K562 (cell line): ENCODE measurements around the gene RGL2. TPM values are rescaled to one million over a fixed set of nuclear protein-coding genes. Genes with fewer than 3 reads are reported as not detected.
A peak's percentile ranks its signal among the peaks of the same experiment; 100 is the strongest.

ENCODE experiments used
- CBFA2T2 ChIP-seq: fragments of 450-650 bp; conservative IDR thresholded peaks from 2 replicates; pipeline ENCODE4 v1.6.1; 2017; ENCODE audit warnings: mild to moderate bottlenecking
- CBX5 ChIP-seq: IDR thresholded peaks from 2 replicates; pipeline ENCODE4 v1.6.1; 2014; ENCODE audit warnings: low read depth, borderline replicate concordance
- DMBX1 ChIP-seq: fragments of 250-450 bp; sonication (Bioruptor Pico); IDR thresholded peaks from 2 replicates; pipeline ENCODE4 v1.8.0; 2022; ENCODE audit warnings: inconsistent platforms, mild to moderate bottlenecking, moderate library complexity, borderline replicate concordance
- HDAC8 ChIP-seq: fragments of 450-650 bp; IDR thresholded peaks from 2 replicates; pipeline ENCODE4 v1.6.1; 2016; ENCODE audit warnings: mild to moderate bottlenecking, missing genetic modification characterization, moderate library complexity, missing compliant biosample characterization
- HEY1 ChIP-seq: fragments of 250-450 bp; sonication (Bioruptor Pico); IDR thresholded peaks from 2 replicates; pipeline ENCODE4 v1.5.0; 2020; ENCODE audit warnings: mild to moderate bottlenecking, moderate library complexity, borderline replicate concordance
- MAZ ChIP-seq, 2 experiments: fragments of 450-650 bp in 1 of 2; sonication (generic) in 1 of 2; formaldehyde crosslinking; IDR thresholded peaks in 1 of 2; conservative IDR thresholded peaks in 1 of 2; 2 replicates each; pipeline versions ENCODE4 v1.4.0 to v1.5.0; 2020; ENCODE audit warnings: mild to moderate bottlenecking in 1 of 2, missing genetic modification reagents in 1 of 2
- NCOA2 ChIP-seq, 2 experiments: fragments of 450-650 bp; IDR thresholded peaks; 2 replicates each; pipeline ENCODE4 v1.6.1; 2018; ENCODE audit warnings: mild to moderate bottlenecking in 2 of 2, moderate library complexity in 1 of 2; ENCODE audit not compliant: partially characterized antibody in 2 of 2
- NFIX ChIP-seq: fragments of 250-450 bp; sonication (Bioruptor Pico); IDR thresholded peaks from 2 replicates; pipeline ENCODE4 v1.4.0; 2020; ENCODE audit warnings: low read depth, mild to moderate bottlenecking, moderate library complexity
- SAP30 ChIP-seq: fragments of 200-600 bp; sonication (generic); IDR thresholded peaks from 2 replicates; pipeline ENCODE4 v1.6.1; 2012; ENCODE audit warnings: borderline replicate concordance, low read depth, mild to moderate bottlenecking, moderate library complexity, low read length, control low read depth, inconsistent platforms; ENCODE audit not compliant: insufficient read depth, poor library complexity, severe bottlenecking
- SIX5 ChIP-seq, 2 experiments: IDR thresholded peaks; 2 replicates each; pipeline ENCODE4 v1.6.1; 2011; ENCODE audit warnings: low read length in 2 of 2, borderline replicate concordance in 1 of 2, low read depth in 1 of 2, mild to moderate bottlenecking in 1 of 2, moderate library complexity in 1 of 2; ENCODE audit not compliant: insufficient read depth in 1 of 2
- SMAD3 ChIP-seq: fragments of 450-650 bp; formaldehyde crosslinking; conservative IDR thresholded peaks from 2 replicates; pipeline ENCODE4 v1.4.0; 2020; ENCODE audit warnings: mild to moderate bottlenecking
- SNIP1 ChIP-seq: fragments of 450-650 bp; IDR thresholded peaks from 2 replicates; pipeline ENCODE4 v1.7.1; 2017; ENCODE audit warnings: low read depth, mild to moderate bottlenecking
- SRSF9 ChIP-seq: fragments of 200-400 bp; formaldehyde crosslinking; IDR thresholded peaks from 2 replicates; pipeline ENCODE4 v1.6.1; 2017; ENCODE audit warnings: low read depth, low read length, borderline replicate concordance
- THRAP3 ChIP-seq: fragments of 450-650 bp; IDR thresholded peaks from 2 replicates; pipeline ENCODE4 v1.6.1; 2016; ENCODE audit warnings: mild to moderate bottlenecking, inconsistent platforms, borderline replicate concordance
- THRB ChIP-seq: fragments of 450-650 bp; formaldehyde crosslinking; conservative IDR thresholded peaks from 2 replicates; pipeline ENCODE4 v1.4.0; 2022; ENCODE audit warnings: mild to moderate bottlenecking, missing genetic modification characterization
- ZNF212 ChIP-seq: fragments of 450-650 bp; formaldehyde crosslinking; IDR thresholded peaks from 2 replicates; pipeline ENCODE4 v1.4.0; 2020; ENCODE audit warnings: mild to moderate bottlenecking
- ZNF77 ChIP-seq: fragments of 250-450 bp; sonication (Bioruptor Pico); IDR thresholded peaks from 2 replicates; pipeline ENCODE4 v1.5.0; 2020
- polyA plus RNA-seq, 8 experiments: library from polyadenylated mRNA; depleted of rRNA in 4 of 8; stranded (reverse) in 5 of 8; unstranded in 3 of 8; fragments of >200 nt; fragmentation: Nextera tagmentation in 2 of 8; fragmentation: Illumina TruSeq in 1 of 8; extraction: Ambion mirVana in 2 of 8; extraction: Trizol in 1 of 8; gene quantifications; 2 replicates each; pipeline versions ENCODE4 v1.2.1 to v1.2.3, GENCODE V29; 2011 to 2014; ENCODE audit warnings: inconsistent platforms in 1 of 8, missing spikeins in 1 of 8
- total RNA-seq, 7 experiments: library from RNA; depleted of rRNA in 6 of 7; stranded (reverse); fragments of >200 nt in 6 of 7; fragmentation: Illumina TruSeq in 2 of 7; extraction: Trizol in 2 of 7; gene quantifications; 2 replicates each; pipeline versions ENCODE4 v1.2.1 to v1.2.3, GENCODE V29; 2011 to 2021; ENCODE audit warnings: low replicate concordance in 1 of 7
- TF ChIP-seq, protein P1 (sequence below): fragments of 200-800 bp; sonication (Bioruptor generic); IDR thresholded peaks from 2 replicates; pipeline ENCODE4 v1.6.1; 2017; ENCODE audit warnings: missing genetic modification characterization, missing compliant biosample characterization
- TF ChIP-seq, protein P2 (sequence below): fragments of 250-450 bp; sonication (Bioruptor Pico); IDR thresholded peaks from 2 replicates; pipeline ENCODE4 v1.8.0; 2022; ENCODE audit warnings: inconsistent platforms
- TF ChIP-seq, protein P3 (sequence below): sonication (generic); formaldehyde crosslinking; IDR thresholded peaks from 2 replicates; pipeline ENCODE4 v1.8.1; 2022; ENCODE audit warnings: missing genetic modification reagents

RGL2 gene
- total and polyA plus RNA-seq, 9 of the 15 experiments (the other 6 are each of a cell fraction or from before 2014, with no cell fraction given) = 1.8 to 57.1 (median 19.5) TPM

DNA sequence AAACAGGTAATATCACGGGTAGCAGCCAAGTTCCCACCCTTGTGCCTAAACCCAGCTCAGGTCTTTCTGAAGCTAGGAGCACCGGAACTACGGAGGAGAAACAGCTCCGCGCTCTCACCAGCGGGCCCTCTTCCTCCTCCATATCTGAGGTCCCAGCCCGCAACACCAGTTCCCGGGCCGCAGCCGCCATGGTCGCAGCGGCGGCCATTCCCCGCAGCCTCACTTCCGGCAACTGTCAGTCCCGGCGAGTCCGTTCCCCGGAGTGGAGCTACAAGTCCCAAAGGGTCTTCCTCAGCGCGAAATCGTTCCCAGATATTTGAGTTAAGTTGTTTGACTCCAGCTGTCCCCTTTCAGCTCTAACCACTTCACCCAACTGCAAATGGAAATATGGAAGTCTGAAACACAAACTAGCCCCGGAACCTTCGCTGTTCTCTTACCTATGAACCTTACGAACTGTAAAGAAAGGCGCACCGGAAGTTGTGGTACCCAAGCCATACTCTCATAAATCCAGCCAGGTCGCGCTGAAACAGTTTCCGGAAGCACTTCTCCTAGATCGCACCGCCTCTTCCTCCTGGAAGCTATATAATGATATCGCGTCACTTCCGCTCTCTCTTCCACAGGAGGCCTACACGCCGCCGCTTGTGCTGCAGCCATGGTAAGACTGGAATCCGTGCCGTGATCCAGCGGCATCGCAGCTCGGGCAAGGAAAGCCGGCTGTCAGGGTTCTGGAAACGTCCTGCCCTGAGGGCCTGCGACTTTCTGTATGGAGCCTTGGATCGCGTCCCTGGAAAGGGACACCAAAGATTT is 27.1 kb downstream of the RGL2 start, which contains the start of the genes RPS18 and VPS52 (continued):
- TF ChIP-seq MAZ (CRISPR knock-in tag; conservative IDR thresholded peaks at IDR 0.05 in 1 of 2, IDR thresholded peaks at IDR 0.05 in 1 of 2) (peak; percentile 61 to 71), SNIP1 (no peak), SRSF9 (no peak), NFIX (CRISPR knock-in tag) (no peak), NCOA2 (IDR thresholded peaks at IDR 0.05; ENCODE audit: partially characterized antibody in 2 of 2) (no peak), HEY1 (CRISPR knock-in tag) (peak; percentile 13; the same call in 1 of the 2 replicates), DMBX1 (CRISPR knock-in tag) (peak; percentile 75), ZNF212 (CRISPR knock-in tag) (no peak), CBFA2T2 (no peak), THRB (CRISPR knock-in tag) (0 out of 2 replicates have a peak, but pooled peaks have one; percentile 29), SIX5 (IDR thresholded peaks at IDR 0.05; ENCODE audit: borderline replicate concordance in 1 of 2, insufficient read depth in 1 of 2, low read depth in 1 of 2, low read length in 2 of 2) (peak; percentile 40 to 49; a peak in 3 of 4 replicates), CBX5 (no peak), SMAD3 (CRISPR knock-in tag) (peak; percentile 70), ZNF77 (CRISPR knock-in tag) (no peak), SAP30 (peak; percentile 97), HDAC8 (peak; percentile 81), THRAP3 (no peak; the same call in 1 of the 2 replicates)
- TF ChIP-seq, protein P1, sequence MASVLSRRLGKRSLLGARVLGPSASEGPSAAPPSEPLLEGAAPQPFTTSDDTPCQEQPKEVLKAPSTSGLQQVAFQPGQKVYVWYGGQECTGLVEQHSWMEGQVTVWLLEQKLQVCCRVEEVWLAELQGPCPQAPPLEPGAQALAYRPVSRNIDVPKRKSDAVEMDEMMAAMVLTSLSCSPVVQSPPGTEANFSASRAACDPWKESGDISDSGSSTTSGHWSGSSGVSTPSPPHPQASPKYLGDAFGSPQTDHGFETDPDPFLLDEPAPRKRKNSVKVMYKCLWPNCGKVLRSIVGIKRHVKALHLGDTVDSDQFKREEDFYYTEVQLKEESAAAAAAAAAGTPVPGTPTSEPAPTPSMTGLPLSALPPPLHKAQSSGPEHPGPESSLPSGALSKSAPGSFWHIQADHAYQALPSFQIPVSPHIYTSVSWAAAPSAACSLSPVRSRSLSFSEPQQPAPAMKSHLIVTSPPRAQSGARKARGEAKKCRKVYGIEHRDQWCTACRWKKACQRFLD (CRISPR knock-in tag) = peak; percentile 96
- TF ChIP-seq, protein P2, sequence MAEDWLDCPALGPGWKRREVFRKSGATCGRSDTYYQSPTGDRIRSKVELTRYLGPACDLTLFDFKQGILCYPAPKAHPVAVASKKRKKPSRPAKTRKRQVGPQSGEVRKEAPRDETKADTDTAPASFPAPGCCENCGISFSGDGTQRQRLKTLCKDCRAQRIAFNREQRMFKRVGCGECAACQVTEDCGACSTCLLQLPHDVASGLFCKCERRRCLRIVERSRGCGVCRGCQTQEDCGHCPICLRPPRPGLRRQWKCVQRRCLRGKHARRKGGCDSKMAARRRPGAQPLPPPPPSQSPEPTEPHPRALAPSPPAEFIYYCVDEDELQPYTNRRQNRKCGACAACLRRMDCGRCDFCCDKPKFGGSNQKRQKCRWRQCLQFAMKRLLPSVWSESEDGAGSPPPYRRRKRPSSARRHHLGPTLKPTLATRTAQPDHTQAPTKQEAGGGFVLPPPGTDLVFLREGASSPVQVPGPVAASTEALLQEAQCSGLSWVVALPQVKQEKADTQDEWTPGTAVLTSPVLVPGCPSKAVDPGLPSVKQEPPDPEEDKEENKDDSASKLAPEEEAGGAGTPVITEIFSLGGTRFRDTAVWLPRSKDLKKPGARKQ (CRISPR knock-in tag) = no peak
- TF ChIP-seq, protein P3, sequence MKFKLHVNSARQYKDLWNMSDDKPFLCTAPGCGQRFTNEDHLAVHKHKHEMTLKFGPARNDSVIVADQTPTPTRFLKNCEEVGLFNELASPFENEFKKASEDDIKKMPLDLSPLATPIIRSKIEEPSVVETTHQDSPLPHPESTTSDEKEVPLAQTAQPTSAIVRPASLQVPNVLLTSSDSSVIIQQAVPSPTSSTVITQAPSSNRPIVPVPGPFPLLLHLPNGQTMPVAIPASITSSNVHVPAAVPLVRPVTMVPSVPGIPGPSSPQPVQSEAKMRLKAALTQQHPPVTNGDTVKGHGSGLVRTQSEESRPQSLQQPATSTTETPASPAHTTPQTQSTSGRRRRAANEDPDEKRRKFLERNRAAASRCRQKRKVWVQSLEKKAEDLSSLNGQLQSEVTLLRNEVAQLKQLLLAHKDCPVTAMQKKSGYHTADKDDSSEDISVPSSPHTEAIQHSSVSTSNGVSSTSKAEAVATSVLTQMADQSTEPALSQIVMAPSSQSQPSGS (CRISPR knock-in tag) = no peak
